A549 (cell line): ENCODE measurements around the gene PIGX. TPM values are rescaled to one million over a fixed set of nuclear protein-coding genes. Genes with fewer than 3 reads are reported as not detected.

ENCODE experiments used
- ATAC-seq, 2 experiments: fragments of 200-7000 bp in 1 of 2; fragments of >200 bp in 1 of 2; cut with Nextera tagmentation in 1 of 2; cut with Tn5 transposase in 1 of 2; 3 replicates each; pipeline versions ENCODE4 v1.8.0 to v1.9.1; 2018 to 2020; ENCODE audit warnings: mild to moderate bottlenecking in 1 of 2, moderate library complexity in 1 of 2
- CTCF ChIA-PET: fragments of 300-600 bp; sonication (Branson Sonifier 250); formaldehyde crosslinking; extraction: SDS; loops from one replicate; lab custom pipeline; 2021; ENCODE audit warnings: antibody characterized with exemption, inconsistent platforms; lab: Yijun Ruan, JAX
- POLR2A ChIA-PET: fragments of 350-600 bp; formaldehyde crosslinking; extraction: SDS; loops from one replicate; lab custom pipeline; 2021; ENCODE audit warnings: antibody characterized with exemption, inconsistent platforms; lab: Yijun Ruan, JAX
- DNase-seq, 2 experiments: peaks; one replicate each; pipeline versions ENCODE4 v3.0.0 to v3.0.0-alpha.2; 2011 to 2016; ENCODE audit warnings: low read depth in 1 of 2, low spot score in 1 of 2
- FAIRE-seq: peaks from 2 replicates; lab custom pipeline; 2011; peaks lifted over from hg19 to GRCh38; lab: Jason Lieb, UNC
- H3K27ac ChIP-seq, 2 experiments: fragments of >200 bp; sonication (Bioruptor Twin); formaldehyde crosslinking; 3 replicates each; pipeline ENCODE4 v1.5.1; 2016 to 2017
- H3K4me1 ChIP-seq: fragments of >200 bp; sonication (Bioruptor Twin); formaldehyde crosslinking; 3 replicates; pipeline ENCODE4 v1.6.1; 2016
- H3K4me2 ChIP-seq: fragments of >200 bp; sonication (Bioruptor Twin); formaldehyde crosslinking; 3 replicates; pipeline ENCODE4 v1.6.1; 2016
- H3K4me3 ChIP-seq: fragments of >200 bp; sonication (Bioruptor Twin); formaldehyde crosslinking; 3 replicates; pipeline ENCODE4 v1.5.1; 2016
- H3K9me3 ChIP-seq: fragments of >200 bp; sonication (Bioruptor Twin); formaldehyde crosslinking; 3 replicates; pipeline ENCODE4 v1.6.1; 2016
- BHLHE40 ChIP-seq: IDR thresholded peaks from 2 replicates; pipeline ENCODE4 v1.6.1; 2012; ENCODE audit warnings: low read depth, low read length, inconsistent platforms
- CBX2 ChIP-seq: fragments of 200-600 bp; sonication (generic); IDR thresholded peaks from 2 replicates; pipeline ENCODE4 v1.6.1; 2016; ENCODE audit warnings: low read depth, mild to moderate bottlenecking, borderline replicate concordance
- CBX8 ChIP-seq: fragments of 200-600 bp; sonication (generic); IDR thresholded peaks from 2 replicates; pipeline ENCODE4 v1.6.1; 2016
- CEBPB ChIP-seq, 2 experiments: fragments of >200 bp in 1 of 2; sonication (Bioruptor Twin) in 1 of 2; formaldehyde crosslinking in 1 of 2; IDR thresholded peaks; 2 replicates each; pipeline ENCODE4 v1.6.1; 2012 to 2016
- CTCF ChIP-seq: fragments of >200 bp; sonication (Bioruptor Twin); formaldehyde crosslinking; IDR thresholded peaks from 3 replicates; pipeline ENCODE4 v1.5.1; 2016
- EHF ChIP-seq: fragments of 250-450 bp; sonication (Bioruptor Pico); IDR thresholded peaks from 2 replicates; pipeline ENCODE4 v1.5.0; 2020; ENCODE audit warnings: mild to moderate bottlenecking
- FOSL2 ChIP-seq, 2 experiments: fragments of 450-650 bp in 1 of 2; fragments of >200 bp in 1 of 2; sonication (Bioruptor Twin) in 1 of 2; formaldehyde crosslinking; IDR thresholded peaks; 2 replicates each; pipeline versions ENCODE4 v1.5.0 to v1.6.1; 2016 to 2020; ENCODE audit warnings: mild to moderate bottlenecking in 1 of 2, moderate library complexity in 1 of 2
- FOXS1 ChIP-seq: fragments of 250-450 bp; sonication (Bioruptor Pico); IDR thresholded peaks from 2 replicates; pipeline ENCODE4 v1.5.0; 2020; ENCODE audit warnings: mild to moderate bottlenecking, moderate library complexity
- GATA3 ChIP-seq: IDR thresholded peaks from 2 replicates; pipeline ENCODE4 v1.6.1; 2012; ENCODE audit warnings: borderline replicate concordance
- HDAC2 ChIP-seq: fragments of 200-600 bp; sonication (generic); IDR thresholded peaks from 2 replicates; pipeline ENCODE4 v1.6.1; 2016
- HES2 ChIP-seq: fragments of >200 bp; sonication (Bioruptor Twin); formaldehyde crosslinking; IDR thresholded peaks from 2 replicates; pipeline ENCODE4 v1.6.1; 2016
- HEYL ChIP-seq: fragments of 250-450 bp; sonication (Bioruptor Pico); IDR thresholded peaks from 2 replicates; pipeline ENCODE4 v1.8.0; 2021; ENCODE audit warnings: mild to moderate bottlenecking, moderate library complexity
- HOXB13 ChIP-seq: fragments of 250-450 bp; sonication (Bioruptor Pico); IDR thresholded peaks from 2 replicates; pipeline ENCODE4 v1.5.0; 2020; ENCODE audit warnings: low read depth, mild to moderate bottlenecking, moderate library complexity
- JUN ChIP-seq, 2 experiments: fragments of >200 bp; sonication (Bioruptor Twin); formaldehyde crosslinking; IDR thresholded peaks; 2 replicates in 1 of 2; 3 replicates in 1 of 2; pipeline ENCODE4 v1.6.1; 2016 to 2017
- KDM1A ChIP-seq: fragments of 200-600 bp; sonication (generic); IDR thresholded peaks from 2 replicates; pipeline ENCODE4 v1.6.1; 2016; ENCODE audit warnings: low read depth, mild to moderate bottlenecking
- MAFK ChIP-seq: fragments of 450-650 bp; IDR thresholded peaks from 2 replicates; pipeline ENCODE4 v1.6.1; 2014; ENCODE audit not compliant: partially characterized antibody
- MAX ChIP-seq: IDR thresholded peaks from 2 replicates; pipeline ENCODE4 v1.6.1; 2012
- NPAS2 ChIP-seq: fragments of 250-450 bp; sonication (Bioruptor Pico); IDR thresholded peaks from 2 replicates; pipeline ENCODE4 v1.8.0; 2022; ENCODE audit warnings: mild to moderate bottlenecking, moderate library complexity, borderline replicate concordance
- PBX3 ChIP-seq: IDR thresholded peaks from 2 replicates; pipeline ENCODE4 v1.6.1; 2012
- POLR2A ChIP-seq: IDR thresholded peaks from 2 replicates; pipeline ENCODE4 v1.6.1; 2012; ENCODE audit warnings: mild to moderate bottlenecking, low read length
- REST ChIP-seq: fragments of 200-600 bp; sonication (generic); IDR thresholded peaks from 2 replicates; pipeline ENCODE4 v1.6.1; 2016; ENCODE audit warnings: antibody characterized with exemption, mild to moderate bottlenecking, moderate library complexity
- SMC3 ChIP-seq: fragments of >200 bp; sonication (Bioruptor Twin); formaldehyde crosslinking; IDR thresholded peaks from 3 replicates; pipeline ENCODE4 v1.6.1; 2018; ENCODE audit warnings: inconsistent platforms
- TFCP2L1 ChIP-seq: fragments of 250-450 bp; sonication (Bioruptor Pico); IDR thresholded peaks from 2 replicates; pipeline ENCODE4 v1.5.0; 2021; ENCODE audit warnings: mild to moderate bottlenecking
- TP53 ChIP-seq: fragments of 250-450 bp; sonication (Bioruptor Pico); IDR thresholded peaks from 2 replicates; pipeline ENCODE4 v1.5.0; 2021; ENCODE audit warnings: mild to moderate bottlenecking, moderate library complexity
- USF2 ChIP-seq: fragments of 450-650 bp; IDR thresholded peaks from 2 replicates; pipeline ENCODE4 v1.6.1; 2014; ENCODE audit warnings: antibody characterized with exemption
- ZNF302 ChIP-seq: fragments of 250-450 bp; sonication (Bioruptor Pico); IDR thresholded peaks from 2 replicates; pipeline ENCODE4 v1.9.0; 2021; ENCODE audit warnings: inconsistent platforms, mild to moderate bottlenecking, moderate library complexity
- WGBS: methylation state at CpG from one replicate; pipeline ENCODE4 v1.1.6; 2017; ENCODE audit errors: missing lambda C conversion rate; 5-methylcytosine and 5-hydroxymethylcytosine counted together
- polyA plus RNA-seq, 4 experiments: library from polyadenylated mRNA; depleted of rRNA in 3 of 4; stranded (reverse); fragments of >200 nt; fragmentation: RNase III in 1 of 4; extraction: RNeasy Plus Mini Kit Qiagen cat#74134 plus additional on column Dnase treatment in 1 of 4; gene quantifications; 2 replicates in 3 of 4; 3 replicates in 1 of 4; pipeline ENCODE4 v1.2.3, GENCODE V29; 2011 to 2017

PIGX gene
- polyA plus RNA-seq, 2 of the 4 experiments (the other 2 are of a cell fraction), result 22.3 to 45.2 TPM

GRCh38 chr3:196777836-196778235 is 65.7 kb downstream of the PIGX start:
- WGBS, result 96% methylated on average over 8 of the region's 8 CpGs
- ATAC-seq (no peak), DNase-seq (no peak), FAIRE-seq (no peak)
- Histone ChIP-seq H3K4me3 (no peak overlapping the region), H3K9me3 (peaks cover 11% of the 10 kb centered on the region; the same call in 2 of the 3 replicates), H3K4me2 (no peak overlapping the region), H3K4me1 (peaks cover 10% of the 10 kb centered on the region), H3K27ac (no peak overlapping the region)
- TF ChIP-seq REST (no peak), CBX8 (no peak), HEYL (CRISPR knock-in tag) (no peak), USF2 (no peak), SMC3 (no peak), FOSL2 (IDR thresholded peaks at IDR 0.05) (no peak), FOSL2 (CRISPR knock-in tag; IDR thresholded peaks at IDR 0.05) (no peak), EHF (CRISPR knock-in tag) (no peak)
- ChIA-PET CTCF (no interaction called here), POLR2A (no interaction called here)

- Histone ChIP-seq H3K27ac (no peak overlapping the region), H3K4me2 (no peak overlapping the region), H3K4me3 (no peak overlapping the region), H3K9me3 (peaks cover 11% of the 10 kb centered on the region; the same call in 2 of the 3 replicates), H3K4me1 (peaks cover 10% of the 10 kb centered on the region)
- TF ChIP-seq MAX (no peak), BHLHE40 (no peak), NPAS2 (CRISPR knock-in tag) (no peak)
- CTCF ChIA-PET, result no interaction called here
- WGBS, result 79% methylated on average over 4 of the region's 4 CpGs
- no peak for ATAC-seq
- no peak for DNase-seq
- no peak for FAIRE-seq
- POLR2A ChIA-PET, result no interaction called here
These were observed 66.6 kb downstream of the PIGX start for GRCh38 chr3:196778755-196779154.

GRCh38 chr3:196782511-196782910 is 70.3 kb downstream of the PIGX start:
- Histone ChIP-seq H3K4me2 (no peak overlapping the region), H3K4me1 (peaks cover 2% of the 10 kb centered on the region), H3K9me3 (peaks cover 11% of the 10 kb centered on the region; the same call in 2 of the 3 replicates), H3K4me3 (no peak overlapping the region), H3K27ac (no peak overlapping the region)
- ATAC-seq, result no peak
- no peak for TF ChIP-seq PBX3
- no peak for TF ChIP-seq CEBPB (IDR thresholded peaks at IDR 0.05)
- TF ChIP-seq JUN (IDR thresholded peaks at IDR 0.05), result no peak
- TF ChIP-seq ZNF302 (CRISPR knock-in tag), result no peak
- TF ChIP-seq CTCF, result no peak
- TF ChIP-seq TP53, result no peak
- no peak for TF ChIP-seq FOXS1 (CRISPR knock-in tag)
- no peak for TF ChIP-seq MAFK
- TF ChIP-seq USF2, result no peak
- no peak for TF ChIP-seq HES2
- TF ChIP-seq GATA3, result no peak
- no peak for TF ChIP-seq HDAC2
- TF ChIP-seq KDM1A, result no peak
- no peak for TF ChIP-seq POLR2A
- TF ChIP-seq CBX8, result no peak
- TF ChIP-seq CBX2, result no peak
- TF ChIP-seq BHLHE40, result no peak
- TF ChIP-seq HOXB13, result no peak
- no peak for TF ChIP-seq TFCP2L1 (CRISPR knock-in tag)
- no peak for DNase-seq
- WGBS, result 92% methylated on average over 4 of the region's 4 CpGs
- ChIA-PET CTCF (interaction anchor here (0.6 to 1.0 kb wide), 2 partner anchors 24 to 55 kb away, joined by 3 read pairs; no protein-coding TSS in a partner anchor), POLR2A (no interaction called here)
- no peak for FAIRE-seq
